NCI-H2196 treated with DMSO at 0.1 percent for 48 hours (cell line): ENCODE measurements around the gene GNAZ.

Experiments used
- DNase-seq: peaks from one replicate; lab custom pipeline; 2025; ENCODE audit not compliant: unreplicated experiment; lab: John Stamatoyannopoulos, UW

Gene GNAZ

DNA sequence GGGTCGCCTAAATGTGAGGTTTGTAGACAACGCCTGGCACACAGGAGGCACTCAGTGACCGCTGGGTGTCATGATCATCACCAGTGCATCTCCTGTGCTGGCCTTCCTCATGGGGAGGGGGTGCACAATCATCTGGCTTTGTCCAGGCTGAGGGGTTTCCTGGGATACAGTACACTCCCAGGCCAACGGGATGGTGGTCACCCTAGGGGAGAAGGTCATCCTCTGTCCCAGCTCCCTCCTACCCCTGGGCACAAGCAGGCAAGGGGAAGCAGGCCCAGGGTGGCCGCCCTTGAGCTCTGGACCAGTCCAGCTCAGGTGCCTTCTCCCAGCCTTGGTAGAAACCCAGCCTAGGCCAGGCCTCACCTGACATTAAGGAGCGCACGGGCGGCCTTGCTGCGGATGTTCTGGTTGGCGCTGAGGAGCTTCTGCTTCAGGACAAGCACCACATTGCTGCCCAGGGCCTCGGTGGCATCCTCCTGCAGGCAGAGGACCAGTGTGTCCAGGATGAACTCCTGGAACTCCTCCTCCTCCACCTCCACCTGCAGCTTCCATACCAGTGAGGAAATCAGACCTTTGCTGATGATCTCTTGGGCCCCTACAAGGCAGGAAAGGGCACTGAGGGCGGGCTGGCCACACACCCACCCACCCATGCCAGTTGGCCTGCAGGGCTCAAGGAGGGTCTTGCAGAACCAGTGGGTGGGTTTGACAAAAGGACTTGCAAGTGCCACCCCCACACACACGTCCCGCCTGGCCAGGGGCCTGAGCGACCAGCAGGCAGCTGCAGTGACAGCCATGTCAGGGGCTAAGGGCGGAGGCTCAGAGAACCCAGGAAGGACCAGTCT is 6.6 kb upstream of the GNAZ start:
- no peak for DNase-seq

DNA sequence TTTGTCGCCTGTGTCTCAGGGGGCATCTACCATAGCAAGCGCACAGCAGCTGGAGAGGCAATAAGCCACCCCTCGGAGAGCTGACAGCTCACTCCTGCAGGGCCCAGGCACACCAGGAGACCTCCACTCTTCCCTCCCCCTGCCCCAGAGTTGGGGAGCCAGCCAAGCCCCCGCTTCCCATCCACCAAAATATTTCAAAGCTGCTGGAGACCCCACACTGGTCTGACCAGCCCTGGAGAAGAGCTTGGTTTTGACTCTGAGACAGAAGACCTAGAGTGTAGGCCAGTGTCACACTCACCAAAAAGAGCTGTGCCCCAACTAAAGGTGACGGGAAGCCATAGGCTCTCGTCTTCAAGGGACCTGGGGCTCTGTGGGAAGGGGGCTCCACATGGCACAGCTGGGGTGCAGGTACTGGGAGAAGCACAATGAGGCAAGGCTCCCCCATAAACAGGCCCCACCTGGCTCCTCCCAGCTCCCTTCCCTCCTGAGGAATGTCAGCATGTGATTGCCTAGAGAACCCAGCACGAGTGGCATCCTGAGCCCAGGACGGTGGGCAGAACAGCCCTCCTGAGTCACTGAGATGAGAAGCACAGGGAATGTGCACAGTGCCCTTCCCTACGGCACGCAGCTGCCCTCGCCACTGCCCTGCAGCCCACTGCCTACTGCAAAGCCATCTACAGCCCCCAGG is 5.8 kb upstream of the GNAZ start:
- DNase-seq = no peak

DNA sequence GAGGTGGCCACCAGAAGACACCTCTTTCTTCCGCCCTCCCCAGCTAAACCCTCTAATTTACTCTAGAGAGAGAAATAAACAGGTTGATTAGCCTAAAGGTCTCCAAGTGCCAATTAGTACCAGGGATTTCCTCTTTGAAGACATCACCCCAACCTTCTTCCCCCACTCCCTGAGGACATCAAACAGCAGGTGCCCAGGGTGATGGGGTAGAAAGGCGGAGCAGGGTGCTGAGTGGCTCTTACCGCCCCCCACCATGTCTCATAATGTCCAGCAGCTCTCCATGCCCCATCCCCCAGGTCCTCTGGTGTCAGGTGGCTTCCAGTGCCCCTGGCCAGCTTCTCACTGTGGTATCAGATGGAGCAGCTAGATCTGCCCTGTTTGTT is 5.3 kb upstream of the GNAZ start:
- DNase-seq = no peak

DNA sequence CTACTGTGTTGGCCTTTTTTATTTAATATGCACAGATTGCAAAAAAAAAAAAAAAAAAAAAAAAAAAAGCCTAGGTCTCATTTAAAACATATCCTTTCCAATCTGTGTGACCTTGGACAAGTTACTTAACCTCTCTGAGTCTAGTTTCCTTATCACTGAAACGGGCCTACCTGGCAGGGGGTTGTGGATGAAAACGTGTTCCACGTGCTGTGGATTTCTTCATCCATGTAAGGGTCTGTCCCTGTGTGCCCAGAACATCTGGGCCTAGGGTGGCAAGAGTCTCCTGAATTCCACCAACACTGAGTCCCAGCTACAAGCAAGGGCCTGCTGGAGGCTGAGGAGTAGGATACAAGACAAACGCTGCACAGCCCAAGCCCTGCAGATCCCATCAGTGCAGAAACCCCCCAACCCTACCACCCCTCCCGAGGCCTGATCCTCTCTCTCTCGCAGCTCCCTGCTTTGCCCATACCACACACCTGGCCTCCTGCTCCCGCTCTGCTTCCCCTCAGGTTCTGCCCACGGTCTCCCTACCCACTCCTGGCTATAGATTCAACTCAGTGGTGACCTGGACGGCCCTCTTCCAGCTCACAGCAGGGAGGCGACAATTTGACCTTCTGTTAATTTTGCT is 4.7 kb upstream of the GNAZ start:
- no peak for DNase-seq

DNA sequence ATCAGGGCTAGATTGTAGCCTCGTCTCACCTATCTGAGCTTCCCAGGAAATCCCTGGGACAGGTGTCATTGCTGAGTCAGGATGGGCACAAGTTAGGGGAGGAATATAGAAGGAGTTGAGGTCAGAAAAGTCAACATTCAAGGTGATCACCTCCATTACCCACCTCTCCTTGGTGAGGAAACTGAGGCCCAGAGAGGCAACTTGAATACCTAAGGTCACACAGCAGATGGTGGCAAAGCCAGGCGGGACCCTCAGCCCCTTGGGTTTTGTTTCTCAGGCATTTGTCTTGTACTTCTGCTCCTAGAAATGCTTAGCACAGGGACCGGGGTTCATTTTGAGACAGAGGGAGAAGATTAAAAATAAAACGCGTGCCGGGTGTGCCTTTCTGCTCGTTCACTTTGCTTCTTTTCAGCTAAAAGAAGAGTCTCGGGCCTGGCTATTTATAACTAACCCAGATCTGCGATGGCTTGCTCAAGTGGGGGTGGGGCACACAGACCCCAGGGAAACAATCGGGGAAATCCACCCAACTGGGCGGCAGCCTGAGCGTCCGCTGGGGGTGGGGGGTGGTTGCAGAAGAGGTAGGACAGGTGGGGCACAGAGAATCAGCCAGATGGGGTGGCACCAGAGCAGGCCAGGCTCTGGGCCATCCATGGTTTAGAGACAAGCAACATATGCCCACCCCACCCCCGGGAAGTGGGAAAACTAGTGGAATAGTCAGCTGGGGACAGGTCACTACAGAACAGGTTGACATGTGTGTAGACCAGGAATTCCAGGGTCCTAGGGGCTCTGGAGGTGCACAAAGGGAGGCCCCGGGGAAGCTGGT is 3.9 kb upstream of the GNAZ start:
- no peak for DNase-seq

DNA sequence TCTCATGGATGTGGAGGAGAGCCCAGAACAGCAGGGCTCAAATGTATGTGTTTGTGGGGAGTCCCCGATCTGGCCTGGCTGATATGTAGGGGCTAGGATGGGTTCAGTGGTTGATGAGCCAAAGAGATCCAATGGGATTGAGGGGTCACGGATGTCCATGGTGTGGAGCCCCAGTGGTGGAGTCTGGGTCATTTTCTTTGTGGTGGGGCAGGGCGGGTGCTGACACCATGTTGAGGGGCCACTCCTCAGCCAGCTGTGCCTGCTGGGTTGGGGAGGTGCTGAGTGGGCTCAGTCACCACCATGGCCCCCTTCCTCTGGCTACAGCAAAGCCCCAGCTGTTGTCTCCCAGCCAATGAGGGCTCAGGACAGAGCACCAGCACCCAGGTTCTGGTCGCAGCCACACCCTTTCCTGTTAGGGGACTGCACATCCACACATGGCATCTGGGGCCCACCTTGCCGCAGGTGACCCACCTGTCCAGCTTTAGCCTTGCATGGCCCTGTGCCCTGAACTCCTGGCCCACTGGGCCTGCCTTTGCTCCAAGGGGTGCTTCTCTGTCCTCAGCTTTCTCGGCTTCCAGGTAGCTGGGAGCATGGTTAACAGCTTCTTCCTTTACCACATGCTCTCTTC is 3.2 kb upstream of the GNAZ start:
- no peak for DNase-seq

DNA sequence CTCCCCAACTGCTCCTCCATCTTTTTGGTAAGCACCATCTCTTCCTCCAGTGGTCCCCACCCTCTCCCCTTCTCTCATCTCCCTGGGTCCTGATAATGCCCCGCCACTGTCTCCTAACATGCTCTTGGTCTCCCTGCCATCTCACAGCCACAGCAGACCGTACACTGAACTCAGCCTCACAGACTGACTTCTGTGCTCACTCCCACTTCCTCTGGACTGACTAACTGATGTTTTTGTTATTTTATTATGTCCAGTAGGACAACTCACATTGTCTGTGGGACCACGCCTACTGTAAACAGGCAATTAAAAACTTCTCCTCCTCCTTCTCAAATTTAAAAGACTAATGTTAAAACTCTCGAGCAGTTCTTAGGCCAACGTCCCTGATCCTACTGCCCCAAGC is 2.6 kb upstream of the GNAZ start:
- no peak for DNase-seq

DNA sequence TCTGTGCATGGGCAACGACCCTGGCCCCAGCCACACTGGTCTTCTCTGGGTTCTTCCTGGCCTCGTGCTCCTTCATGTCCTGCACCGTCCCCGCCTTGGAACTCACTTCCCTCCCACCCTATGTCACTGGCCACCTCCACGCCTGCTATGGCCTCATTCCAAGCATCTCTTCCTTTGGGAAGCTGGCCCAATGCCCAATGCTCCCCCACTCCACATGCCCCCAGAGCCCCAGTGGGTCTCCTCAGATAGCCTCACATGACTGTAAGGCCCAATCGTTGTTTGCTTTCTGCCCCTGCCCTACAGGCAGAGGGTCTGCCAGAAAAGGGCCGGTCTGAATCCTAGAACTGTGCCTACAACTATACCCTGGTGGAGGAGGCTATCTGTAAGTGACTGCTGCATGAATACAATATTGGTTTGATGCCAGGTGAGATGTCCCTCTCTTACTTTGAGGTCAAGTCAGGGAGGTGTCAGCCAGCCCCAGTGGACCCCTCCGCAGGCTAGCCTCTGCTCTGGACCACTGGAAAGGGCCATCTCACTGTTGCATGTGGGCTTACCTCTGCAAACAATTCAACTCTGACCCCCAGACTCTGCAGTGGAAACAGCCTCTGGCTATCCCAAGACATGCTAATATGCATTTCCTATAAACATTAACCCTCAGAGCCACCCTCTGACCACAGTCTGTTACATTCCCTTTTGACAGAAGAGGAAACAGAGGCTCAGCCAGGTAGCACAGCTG is 2.1 kb upstream of the GNAZ start:
- DNase-seq = no peak

DNA sequence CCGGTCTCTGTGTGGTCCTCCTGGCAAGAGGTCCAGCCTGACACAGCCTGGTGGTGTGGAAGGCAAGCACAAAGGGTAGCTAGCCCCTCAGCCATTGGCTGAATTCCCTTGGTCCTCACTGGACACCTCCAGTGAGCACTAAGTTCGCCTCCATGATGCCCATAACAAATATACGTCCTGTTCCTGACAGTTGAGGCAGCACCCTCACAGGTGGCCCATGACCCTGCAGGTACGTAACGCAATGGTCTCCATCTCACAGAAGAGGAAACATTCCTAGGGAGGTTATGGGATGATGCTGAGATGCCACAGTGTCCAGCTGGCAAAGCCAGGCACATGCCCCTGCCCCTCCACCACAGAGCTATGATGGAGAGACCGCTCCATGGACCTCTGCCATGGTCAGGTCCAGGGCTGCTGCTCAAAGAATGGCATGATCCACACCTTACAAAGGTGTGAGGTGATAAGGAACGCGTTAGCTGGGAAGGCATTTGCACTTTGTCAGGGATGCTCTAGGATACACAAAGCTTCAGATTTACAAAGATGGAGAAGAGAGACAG is 1.4 kb upstream of the GNAZ start:
- no peak for DNase-seq

DNA sequence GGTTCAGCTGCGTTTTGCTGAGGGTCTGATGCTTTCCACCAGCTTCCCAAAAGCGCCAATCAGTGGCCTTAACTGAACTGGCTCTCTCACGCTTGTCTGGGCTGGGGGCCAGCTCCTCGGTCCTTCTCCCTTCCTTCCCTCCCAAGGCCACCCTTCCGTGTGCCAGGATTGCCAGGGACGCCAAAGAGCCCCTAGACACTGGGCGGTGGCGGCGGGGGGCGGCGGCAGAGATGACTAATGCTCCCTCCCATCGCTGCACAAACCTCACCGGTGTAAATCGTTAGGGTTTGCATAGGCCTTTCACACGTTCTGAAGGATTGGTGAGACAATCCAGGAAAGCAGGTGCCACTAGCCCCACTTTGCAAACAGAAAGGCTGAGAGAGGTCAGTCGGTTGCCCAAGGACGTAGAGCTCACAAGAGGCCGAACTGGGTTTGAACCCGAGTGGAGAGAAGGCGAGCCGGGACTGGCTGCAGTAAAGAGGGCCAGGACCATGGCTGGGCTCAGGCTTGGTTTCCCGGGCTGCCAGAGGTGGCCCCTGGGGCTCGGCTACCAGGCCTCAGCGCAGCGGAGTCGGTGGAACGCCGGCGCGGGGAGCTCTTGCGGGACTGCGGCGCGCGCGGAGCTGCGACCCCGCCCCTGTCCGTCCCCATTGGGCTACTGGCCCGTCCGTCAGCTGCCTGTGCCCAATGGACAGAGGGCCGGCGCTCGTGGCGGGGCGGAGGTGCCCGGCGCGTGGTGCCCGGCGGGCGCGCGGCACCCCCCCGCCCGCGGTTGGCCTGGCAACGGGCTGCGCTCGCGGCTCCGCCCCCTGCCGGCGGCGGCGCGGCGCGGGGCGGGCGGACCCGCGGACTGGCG is 589 bp upstream of the GNAZ start:
- DNase-seq = peak; percentile 60

DNA sequence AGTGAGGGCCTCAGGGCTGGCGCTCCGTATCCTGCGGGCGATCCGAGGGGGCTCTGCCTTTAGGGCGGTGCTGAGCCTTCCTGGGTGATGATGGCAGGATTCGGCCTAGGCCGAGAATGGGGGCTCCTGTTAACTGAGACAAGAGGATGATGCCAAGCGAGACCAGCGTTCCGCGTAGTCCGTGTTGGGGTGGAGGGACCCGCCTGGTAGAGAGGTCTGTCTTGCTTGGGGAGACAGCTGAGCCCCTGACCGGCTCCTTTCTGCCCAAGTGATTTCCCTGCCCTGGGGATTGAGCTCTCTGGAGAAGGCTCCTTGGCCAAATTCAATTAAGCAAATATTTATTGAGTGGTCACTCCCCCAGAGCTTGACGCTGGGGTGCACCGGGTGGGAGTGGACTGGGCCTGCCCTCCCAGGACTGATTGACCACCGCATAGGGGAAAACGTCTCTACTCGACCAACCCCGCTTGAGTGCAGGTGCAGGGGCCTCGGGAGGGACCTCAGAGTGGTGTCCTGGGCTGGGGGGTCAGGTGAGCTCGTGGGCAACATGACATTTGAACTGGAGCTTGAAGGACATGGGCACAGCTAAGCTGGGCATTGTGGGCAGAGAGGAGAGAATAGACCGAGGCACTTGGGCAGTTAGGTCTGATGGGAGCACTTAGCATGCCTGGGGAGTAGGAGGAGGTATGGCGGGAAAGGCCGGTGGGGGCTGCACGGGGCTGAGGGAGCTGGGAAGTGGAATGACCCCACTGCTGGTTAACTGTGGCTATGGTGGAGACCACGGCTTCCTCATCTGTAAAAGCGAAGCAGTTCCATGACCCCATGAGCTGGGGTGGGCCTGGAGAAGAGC is 1.1 kb downstream of the GNAZ start:
- no peak for DNase-seq

DNA sequence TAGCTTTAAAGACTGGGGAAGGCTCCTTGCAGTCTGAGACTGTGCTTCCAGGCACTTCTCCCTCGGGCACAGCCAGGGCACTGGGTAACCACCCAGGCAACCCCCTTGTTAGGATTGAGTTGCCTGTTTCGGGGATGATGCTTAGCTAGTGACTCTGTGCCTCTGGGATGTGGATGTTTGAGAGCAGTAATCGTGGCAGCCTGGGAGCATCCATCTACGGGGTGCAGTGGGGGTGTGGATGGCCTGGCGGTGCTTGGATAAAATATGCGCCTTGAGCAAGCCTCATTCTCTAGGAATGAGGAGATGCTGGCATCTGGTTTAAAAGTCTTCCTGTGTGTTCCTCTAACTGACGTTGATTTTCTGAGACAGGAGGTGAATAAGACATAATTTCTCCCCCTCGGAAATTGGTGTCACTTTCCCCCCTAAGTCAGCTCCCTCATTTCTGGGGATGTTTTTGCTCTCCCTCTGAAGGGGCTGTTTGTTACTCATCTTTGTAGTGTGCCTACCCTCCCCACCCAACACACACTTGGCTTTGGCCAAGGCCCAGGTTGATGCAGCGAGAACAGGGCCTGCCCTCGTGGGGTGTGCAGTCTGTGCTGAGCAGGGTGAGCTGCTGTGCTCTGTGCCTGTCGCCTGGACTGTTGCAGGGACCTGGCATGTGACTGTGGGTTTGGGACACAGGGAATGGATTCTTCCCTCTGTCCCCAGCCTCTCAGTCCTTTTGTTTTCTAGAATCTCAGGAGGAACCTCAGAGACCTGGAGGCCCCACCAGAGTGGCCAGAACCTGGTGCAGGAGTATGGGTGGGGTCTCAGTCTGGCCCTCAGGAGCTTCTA is 2.0 kb downstream of the GNAZ start:
- DNase-seq = no peak

DNA sequence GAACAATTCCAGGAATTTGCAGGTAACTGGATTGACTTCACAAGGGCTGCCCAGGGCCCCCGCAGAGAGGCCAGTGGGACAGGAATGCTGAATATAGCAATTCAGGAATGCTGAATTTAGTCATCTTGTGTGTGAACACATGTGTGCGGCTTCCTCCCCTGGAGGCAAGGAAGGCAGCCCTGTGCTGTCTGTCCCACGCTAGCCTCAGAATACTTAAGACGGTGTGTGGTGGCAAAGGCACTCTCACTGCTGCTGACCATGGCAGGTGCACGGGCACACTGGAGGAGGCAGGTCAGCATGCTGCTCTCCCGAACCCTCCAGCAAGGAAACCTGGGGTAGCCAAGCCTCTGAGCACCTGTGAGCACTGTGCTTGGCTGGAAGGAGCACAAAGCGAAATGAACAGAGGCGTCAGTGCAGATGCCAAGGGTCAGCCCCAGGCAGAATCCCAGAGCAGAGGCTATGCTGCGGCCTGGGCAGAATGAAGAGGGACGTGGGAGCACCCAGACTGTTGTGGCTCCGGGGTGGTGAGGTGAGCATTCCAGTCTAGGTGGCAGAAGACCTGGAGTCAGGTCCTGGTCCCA is 2.7 kb downstream of the GNAZ start:
- no peak for DNase-seq

DNA sequence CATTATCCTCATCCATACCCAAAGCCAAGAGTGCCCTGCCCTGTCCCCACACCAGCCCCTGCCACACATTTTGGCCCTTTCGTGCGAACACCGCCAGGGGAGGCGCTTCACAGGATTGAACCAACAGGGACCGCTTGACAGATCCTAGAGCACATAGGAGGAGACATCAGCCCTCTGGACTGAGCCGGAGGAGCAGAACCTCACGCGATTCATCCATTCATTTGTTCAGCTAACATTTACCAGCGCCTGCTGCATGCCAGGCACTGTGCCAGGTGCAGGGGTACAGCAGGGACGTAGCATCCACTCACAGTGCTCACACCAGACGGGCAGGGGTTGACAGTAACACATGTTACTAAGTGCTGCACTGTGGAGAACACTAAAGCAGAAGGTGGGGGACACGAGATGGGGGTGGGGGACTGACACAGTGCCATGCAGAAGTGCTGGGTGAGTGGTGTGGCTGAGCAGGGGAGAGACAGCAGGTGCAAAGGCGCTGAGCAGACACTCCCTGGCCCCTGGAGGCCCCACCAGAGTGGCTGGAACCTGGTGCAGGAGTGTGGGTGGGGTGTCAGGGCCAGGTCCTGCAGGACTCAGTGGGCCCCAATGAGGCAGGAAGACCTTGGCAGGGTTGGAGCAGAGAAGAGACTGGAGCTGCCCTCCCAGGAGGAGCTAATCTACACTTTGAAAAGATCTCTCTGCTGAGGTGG is 3.4 kb downstream of the GNAZ start:
- no peak for DNase-seq

DNA sequence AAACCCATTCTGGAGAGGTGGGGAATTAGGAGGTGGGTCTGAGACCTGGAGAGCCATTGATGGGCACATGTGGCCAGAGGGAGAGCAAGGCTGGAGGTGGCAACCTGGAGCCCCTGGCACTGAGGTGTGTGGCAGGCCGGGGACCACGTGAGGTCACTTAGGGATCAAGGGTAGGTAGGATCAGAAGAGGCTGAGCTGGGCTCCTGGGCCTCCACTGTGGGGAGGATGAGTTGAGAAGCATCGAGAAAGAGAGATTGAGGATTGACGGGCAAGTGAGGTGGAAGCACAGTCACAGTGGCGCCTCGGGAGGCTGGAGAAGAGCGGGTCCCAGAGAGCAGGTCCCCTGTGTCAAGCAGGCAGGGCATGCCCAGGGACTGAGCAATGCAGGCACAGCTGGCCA is 4.1 kb downstream of the GNAZ start:
- DNase-seq = no peak

DNA sequence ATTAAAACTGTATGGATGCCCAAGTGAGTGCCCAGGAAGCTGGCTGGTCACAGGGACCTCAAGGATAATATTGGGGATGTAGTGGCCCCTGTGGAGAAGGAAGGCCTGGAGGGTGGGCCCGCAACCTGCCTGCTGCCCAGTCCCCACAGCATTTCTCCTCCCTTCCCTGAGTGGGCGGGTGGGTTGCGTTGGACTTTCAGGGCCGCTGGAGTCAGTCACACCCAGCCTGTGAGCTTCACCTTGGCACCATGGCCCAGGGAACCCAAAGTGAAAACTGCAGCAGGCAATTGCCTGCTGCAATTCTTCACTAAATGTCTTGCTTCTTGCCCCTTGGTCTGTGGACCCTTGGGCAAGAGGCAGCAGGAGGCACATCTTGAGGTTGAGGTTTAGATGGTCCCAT is 4.7 kb downstream of the GNAZ start:
- DNase-seq = no peak
